Stimulated activated CD8-positive, alpha-beta memory T cell treated with anti-CD3 and anti-CD28 coated beads, Interleukin-15, amount 100 ng/mL, for 4 hours (primary cell): ENCODE data around the gene DHRS4.
A peak's percentile ranks its signal among the peaks of the same experiment; 100 is the strongest.

Experiments used
- DNase-seq, 2 donors: peaks; one replicate each; pipeline ENCODE4 v3.0.0-alpha.2; 2020; ENCODE audit warnings: low read depth in 2 of 2

DHRS4 gene

GRCh38 chr14:23953464-23954278, at the start of gene DHRS4:
DHRS4 (plus strand) TSS chr14:23953770; CDS start chr14:23953789, 19 bp downstream.
- peak; percentile 50 to 58 for DNase-seq

GRCh38 chr14:23910101-23910875, 43.3 kb upstream of the DHRS4 start:
- DNase-seq: no peak

GRCh38 chr14:23910876-23911210, 42.7 kb upstream of the DHRS4 start:
- DNase-seq: no peak

- no peak for DNase-seq
Observed at GRCh38 chr14:23915559-23915958, 38.0 kb upstream of the DHRS4 start.

GRCh38 chr14:23916004-23916403, 37.6 kb upstream of the DHRS4 start:
- no peak for DNase-seq

- no peak for DNase-seq
Observed at GRCh38 chr14:23916446-23916845, 37.1 kb upstream of the DHRS4 start.

GRCh38 chr14:23922545-23922944, 31.0 kb upstream of the DHRS4 start:
- DNase-seq: no peak

- no peak for DNase-seq
Observed at GRCh38 chr14:23925523-23926075, 28.0 kb upstream of the DHRS4 start.

- DNase-seq: no peak
Observed at GRCh38 chr14:23926543-23926942, 27.0 kb upstream of the DHRS4 start.

- DNase-seq: no peak
Observed at GRCh38 chr14:23929136-23929535, 24.4 kb upstream of the DHRS4 start.

GRCh38 chr14:23929822-23930294, 23.7 kb upstream of the DHRS4 start:
- DNase-seq: peak; percentile 42 to 70

- DNase-seq: no peak
Observed at GRCh38 chr14:23930742-23931141, 22.8 kb upstream of the DHRS4 start.

- no peak for DNase-seq
Observed at GRCh38 chr14:23931721-23932289, 21.8 kb upstream of the DHRS4 start.

GRCh38 chr14:23932639-23933038, 20.9 kb upstream of the DHRS4 start:
- no peak for DNase-seq

GRCh38 chr14:23933108-23933741, 20.3 kb upstream of the DHRS4 start:
- DNase-seq: no peak

GRCh38 chr14:23933742-23934128, 19.8 kb upstream of the DHRS4 start:
- DNase-seq: no peak

GRCh38 chr14:23935158-23935557, 18.4 kb upstream of the DHRS4 start:
- no peak for DNase-seq

GRCh38 chr14:23936084-23936829, 17.3 kb upstream of the DHRS4 start:
- DNase-seq: no peak

GRCh38 chr14:23937203-23937602, 16.4 kb upstream of the DHRS4 start:
- DNase-seq: no peak

- DNase-seq: no peak
Observed at GRCh38 chr14:23938823-23939222, 14.7 kb upstream of the DHRS4 start.
